ENCODE data around the gene BCL6. TPM values are rescaled to one million over a fixed set of nuclear protein-coding genes. Genes with fewer than 3 reads are reported as not detected.

Gene BCL6
- polyA plus RNA-seq, 1 donor (not counting 4 experiments of a cell fraction or from before 2014, with no cell fraction given), result 7.7 TPM

DNA sequence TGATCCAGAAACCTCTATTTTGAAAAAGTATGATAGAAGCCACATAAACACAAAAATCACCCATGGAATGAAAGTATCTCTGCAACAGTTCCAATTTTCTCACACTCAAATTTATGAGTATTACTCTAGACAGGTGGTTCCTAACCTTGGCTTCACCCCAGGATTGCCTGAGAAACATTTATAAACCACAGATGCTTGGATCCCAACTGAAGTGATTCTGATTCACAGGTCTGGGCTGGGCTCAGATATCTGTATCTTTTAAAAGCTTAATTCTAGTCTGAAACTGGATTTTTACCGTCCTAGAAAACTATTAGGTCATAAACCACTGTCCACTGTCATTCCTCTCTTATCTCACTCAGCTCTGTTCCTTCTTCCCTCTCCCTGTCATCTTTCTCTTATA is 67.7 kb downstream of the BCL6 start:
- H3K27ac ChIP-seq (ENCODE audit: control insufficient read depth, insufficient read depth, low read length), result no peak overlapping the region
- no peak for FAIRE-seq
- no peaks in the 10 kb centered on the region for H4K20me1 ChIP-seq (ENCODE audit: control insufficient read depth, extremely low read depth, insufficient read depth, low read length)
- H3K9me3 ChIP-seq (ENCODE audit: control insufficient read depth, low read depth, low read length), result no peaks in the 10 kb centered on the region
- no peaks in the 10 kb centered on the region for H3K4me1 ChIP-seq (ENCODE audit: control insufficient read depth, extremely low read depth, insufficient read depth, low read length)
- no peak overlapping the region for H2AFZ ChIP-seq (ENCODE audit: control insufficient read depth, low read length)
- H3K27me3 ChIP-seq (ENCODE audit: control insufficient read depth, extremely low read depth, insufficient read depth, low read length), result peaks cover 4% of the 10 kb centered on the region
- H3K4me2 ChIP-seq (ENCODE audit: control insufficient read depth, extremely low read depth, insufficient read depth, low read depth, low read length), result no peak overlapping the region
- no peak for TF ChIP-seq EZH2 (IDR thresholded peaks at IDR 0.05; ENCODE audit: low read length)
- TF ChIP-seq, protein P1, sequence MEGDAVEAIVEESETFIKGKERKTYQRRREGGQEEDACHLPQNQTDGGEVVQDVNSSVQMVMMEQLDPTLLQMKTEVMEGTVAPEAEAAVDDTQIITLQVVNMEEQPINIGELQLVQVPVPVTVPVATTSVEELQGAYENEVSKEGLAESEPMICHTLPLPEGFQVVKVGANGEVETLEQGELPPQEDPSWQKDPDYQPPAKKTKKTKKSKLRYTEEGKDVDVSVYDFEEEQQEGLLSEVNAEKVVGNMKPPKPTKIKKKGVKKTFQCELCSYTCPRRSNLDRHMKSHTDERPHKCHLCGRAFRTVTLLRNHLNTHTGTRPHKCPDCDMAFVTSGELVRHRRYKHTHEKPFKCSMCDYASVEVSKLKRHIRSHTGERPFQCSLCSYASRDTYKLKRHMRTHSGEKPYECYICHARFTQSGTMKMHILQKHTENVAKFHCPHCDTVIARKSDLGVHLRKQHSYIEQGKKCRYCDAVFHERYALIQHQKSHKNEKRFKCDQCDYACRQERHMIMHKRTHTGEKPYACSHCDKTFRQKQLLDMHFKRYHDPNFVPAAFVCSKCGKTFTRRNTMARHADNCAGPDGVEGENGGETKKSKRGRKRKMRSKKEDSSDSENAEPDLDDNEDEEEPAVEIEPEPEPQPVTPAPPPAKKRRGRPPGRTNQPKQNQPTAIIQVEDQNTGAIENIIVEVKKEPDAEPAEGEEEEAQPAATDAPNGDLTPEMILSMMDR (optimal IDR thresholded peaks at IDR 0.05 in 1 of 3, IDR thresholded peaks at IDR 0.05 in 1 of 3, conservative IDR thresholded peaks at IDR 0.05 in 1 of 3; ENCODE audit: extremely low read depth in 1 of 3, insufficient read depth in 2 of 3, low read length in 3 of 3), result no peak
- DNase-seq (ENCODE audit: low read depth, low spot score), result no peak
- no peaks in the 10 kb centered on the region for H3K9me1 ChIP-seq (ENCODE audit: control insufficient read depth, extremely low read depth, insufficient read depth, low read length)
- H3K4me3 ChIP-seq (ENCODE audit: control insufficient read depth in 2 of 3, extremely low read depth in 1 of 3, insufficient read depth in 2 of 3, low read depth in 1 of 3, low read length in 3 of 3), result no peak overlapping the region
- dilution Hi-C loops (cut with MboI; ENCODE audit: extremely low pct_ligation_motif_present, low sequenced_read_pairs), result loop anchor here (25.0 kb wide), 1 partner anchor 365 kb away; no protein-coding TSS in a partner anchor
- H3K9ac ChIP-seq (ENCODE audit: control insufficient read depth, extremely low read depth, insufficient read depth, low read length), result no peak overlapping the region
- no peaks in the 10 kb centered on the region for H3K36me3 ChIP-seq (ENCODE audit: control insufficient read depth in 2 of 2, extremely low read depth in 1 of 2, insufficient read depth in 2 of 2, low read length in 2 of 2)
- H3K79me2 ChIP-seq (ENCODE audit: control insufficient read depth, insufficient read depth, low read length), result no peaks in the 10 kb centered on the region

DNA sequence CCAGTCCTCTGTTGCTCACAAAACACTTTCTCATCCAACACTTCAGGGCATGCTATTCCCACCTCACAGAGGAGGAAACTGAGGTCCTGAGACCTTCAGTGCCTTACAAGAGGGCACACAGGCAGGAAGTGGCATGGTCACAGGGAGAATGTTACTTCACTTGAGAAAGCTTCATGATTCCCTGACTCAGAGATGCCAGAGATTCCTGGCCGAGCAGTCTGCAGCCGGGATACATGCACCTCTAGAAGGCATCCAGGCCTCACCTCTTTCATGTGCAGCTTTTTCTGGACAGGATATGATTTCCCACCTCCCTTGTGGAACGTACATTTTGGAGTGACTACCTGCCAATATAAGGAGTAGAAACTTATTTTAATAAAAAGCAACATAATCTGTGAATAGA is 72.3 kb downstream of the BCL6 start:
- DNase-seq (ENCODE audit: low read depth, low spot score) (no peak), FAIRE-seq (no peak)
- Histone ChIP-seq H3K4me1 (ENCODE audit: control insufficient read depth, extremely low read depth, insufficient read depth, low read length) (no peaks in the 10 kb centered on the region), H2AFZ (ENCODE audit: control insufficient read depth, low read length) (no peak overlapping the region), H3K27ac (ENCODE audit: control insufficient read depth, insufficient read depth, low read length) (no peak overlapping the region), H3K36me3 (ENCODE audit: control insufficient read depth in 2 of 2, extremely low read depth in 1 of 2, insufficient read depth in 2 of 2, low read length in 2 of 2) (no peaks in the 10 kb centered on the region), H4K20me1 (ENCODE audit: control insufficient read depth, extremely low read depth, insufficient read depth, low read length) (no peaks in the 10 kb centered on the region), H3K9me1 (ENCODE audit: control insufficient read depth, extremely low read depth, insufficient read depth, low read length) (no peaks in the 10 kb centered on the region), H3K27me3 (ENCODE audit: control insufficient read depth, extremely low read depth, insufficient read depth, low read length) (peaks cover 24% of the 10 kb centered on the region), H3K9ac (ENCODE audit: control insufficient read depth, extremely low read depth, insufficient read depth, low read length) (no peak overlapping the region), H3K4me2 (ENCODE audit: control insufficient read depth, extremely low read depth, insufficient read depth, low read depth, low read length) (no peak overlapping the region), H3K79me2 (ENCODE audit: control insufficient read depth, insufficient read depth, low read length) (no peaks in the 10 kb centered on the region), H3K4me3 (ENCODE audit: control insufficient read depth in 2 of 3, extremely low read depth in 1 of 3, insufficient read depth in 2 of 3, low read depth in 1 of 3, low read length in 3 of 3) (no peak overlapping the region), H3K9me3 (ENCODE audit: control insufficient read depth, low read depth, low read length) (no peaks in the 10 kb centered on the region)
- dilution Hi-C loops (cut with MboI; ENCODE audit: extremely low pct_ligation_motif_present, low sequenced_read_pairs), result no loop called here
- no peak for TF ChIP-seq EZH2 (IDR thresholded peaks at IDR 0.05; ENCODE audit: low read length)
- TF ChIP-seq, protein P1 (optimal IDR thresholded peaks at IDR 0.05 in 1 of 3, IDR thresholded peaks at IDR 0.05 in 1 of 3, conservative IDR thresholded peaks at IDR 0.05 in 1 of 3; ENCODE audit: extremely low read depth in 1 of 3, insufficient read depth in 2 of 3, low read length in 3 of 3), result no peak

Other genes with a start within 250 kb of the BCL6 start
- gene SST, start 75.1 kb downstream of the BCL6 start, polyA plus RNA-seq, result not detected in 3 replicates
- not detected in 3 replicates for gene RTP2, start 42.9 kb downstream of the BCL6 start, polyA plus RNA-seq